OCI-LY1 (cell line): Measurements from ENCODE around the gene P3H2.

ENCODE experiments used
- CTCF ChIP-seq: fragments of 200-600 bp; sonication (generic), shearing (Covaris generic); IDR thresholded peaks from 2 replicates; pipeline ENCODE4 v1.5.1; 2017; ENCODE audit warnings: mild to moderate bottlenecking, antibody characterized with exemption, low read length, moderate library complexity, mixed read lengths
- EZH2 ChIP-seq: fragments of 200-600 bp; sonication (generic), shearing (Covaris generic); IDR thresholded peaks from 2 replicates; pipeline ENCODE4 v1.8.0; 2017; ENCODE audit warnings: borderline replicate concordance, mixed run types, mild to moderate bottlenecking, antibody characterized with exemption, low read length, moderate library complexity, mixed read lengths

- TF ChIP-seq CTCF: no peak
- TF ChIP-seq EZH2: no peak
These were observed 116.0 kb downstream of the P3H2 start for GRCh38 chr3:190004656-190005055.
